K562 (cell line): Measurements from ENCODE around the gene MICU1. TPM values are rescaled to one million over a fixed set of nuclear protein-coding genes. Genes with fewer than 3 reads are reported as not detected.

ENCODE experiments used
- BCOR ChIP-seq: fragments of 450-650 bp; IDR thresholded peaks from 2 replicates; pipeline ENCODE4 v1.6.1; 2016
- C11orf30 ChIP-seq: fragments of 450-650 bp; IDR thresholded peaks from 2 replicates; pipeline ENCODE4 v1.6.1; 2016; ENCODE audit warnings: low read depth, mild to moderate bottlenecking
- GABPA ChIP-seq: fragments of 200-800 bp; sonication (Bioruptor generic); conservative IDR thresholded peaks from 2 replicates; pipeline ENCODE4 v1.6.1; 2016; ENCODE audit warnings: low read depth, missing genetic modification characterization, missing compliant biosample characterization
- ZNF695 ChIP-seq: fragments of 450-650 bp; formaldehyde crosslinking; IDR thresholded peaks from 2 replicates; pipeline ENCODE4 v1.4.0; 2020; ENCODE audit warnings: mild to moderate bottlenecking, moderate library complexity
- polyA plus RNA-seq, 8 experiments: library from polyadenylated mRNA; depleted of rRNA in 4 of 8; stranded (reverse) in 5 of 8; unstranded in 3 of 8; fragments of >200 nt; fragmentation: Nextera tagmentation in 2 of 8; fragmentation: Illumina TruSeq in 1 of 8; extraction: Ambion mirVana in 2 of 8; extraction: Trizol in 1 of 8; gene quantifications; 2 replicates each; pipeline versions ENCODE4 v1.2.1 to v1.2.3, GENCODE V29; 2011 to 2014; ENCODE audit warnings: inconsistent platforms in 1 of 8, missing spikeins in 1 of 8
- total RNA-seq, 7 experiments: library from RNA; depleted of rRNA in 6 of 7; stranded (reverse); fragments of >200 nt in 6 of 7; fragmentation: Illumina TruSeq in 2 of 7; extraction: Trizol in 2 of 7; gene quantifications; 2 replicates each; pipeline versions ENCODE4 v1.2.1 to v1.2.3, GENCODE V29; 2011 to 2021; ENCODE audit warnings: low replicate concordance in 1 of 7
- TF ChIP-seq, protein P1 (sequence below): fragments of 450-650 bp; IDR thresholded peaks from 2 replicates; pipeline ENCODE4 v1.6.1; 2016; ENCODE audit warnings: mild to moderate bottlenecking, moderate library complexity
- TF ChIP-seq, protein P2 (sequence below), 2 experiments: fragments of 450-650 bp in 1 of 2; sonication (generic) in 1 of 2; formaldehyde crosslinking in 1 of 2; IDR thresholded peaks; 2 replicates each; pipeline versions ENCODE4 v1.7.1 to v1.9.0; 2016 to 2022; ENCODE audit warnings: inconsistent platforms in 1 of 2, mild to moderate bottlenecking in 1 of 2, missing genetic modification reagents in 1 of 2

The MICU1 gene
- total and polyA plus RNA-seq, 9 of the 15 experiments (the other 6 are each of a cell fraction or from before 2014, with no cell fraction given) = 29.3 to 76.8 (median 48.4) TPM

DNA sequence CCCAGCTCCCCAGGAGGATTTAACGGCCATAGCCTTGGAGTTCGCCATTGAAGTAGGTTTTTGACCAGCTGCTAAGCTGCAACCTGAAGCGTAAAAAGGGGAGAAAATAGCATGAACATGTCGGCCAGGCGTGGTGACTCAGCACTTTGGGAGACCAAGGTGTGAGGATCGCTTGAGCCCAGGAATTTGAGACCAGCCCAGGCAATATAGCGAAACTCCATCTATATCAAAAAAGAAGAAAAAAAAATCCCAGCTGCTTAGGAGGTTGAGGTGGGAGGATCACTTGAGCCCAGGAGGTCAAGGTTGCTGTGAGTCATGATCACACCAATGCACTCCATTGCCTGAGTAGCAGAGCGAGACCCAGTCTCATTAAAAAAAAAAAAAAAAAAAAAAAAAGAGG lies 33.8 kb upstream of the MICU1 start (continued):
- TF ChIP-seq, protein P1, sequence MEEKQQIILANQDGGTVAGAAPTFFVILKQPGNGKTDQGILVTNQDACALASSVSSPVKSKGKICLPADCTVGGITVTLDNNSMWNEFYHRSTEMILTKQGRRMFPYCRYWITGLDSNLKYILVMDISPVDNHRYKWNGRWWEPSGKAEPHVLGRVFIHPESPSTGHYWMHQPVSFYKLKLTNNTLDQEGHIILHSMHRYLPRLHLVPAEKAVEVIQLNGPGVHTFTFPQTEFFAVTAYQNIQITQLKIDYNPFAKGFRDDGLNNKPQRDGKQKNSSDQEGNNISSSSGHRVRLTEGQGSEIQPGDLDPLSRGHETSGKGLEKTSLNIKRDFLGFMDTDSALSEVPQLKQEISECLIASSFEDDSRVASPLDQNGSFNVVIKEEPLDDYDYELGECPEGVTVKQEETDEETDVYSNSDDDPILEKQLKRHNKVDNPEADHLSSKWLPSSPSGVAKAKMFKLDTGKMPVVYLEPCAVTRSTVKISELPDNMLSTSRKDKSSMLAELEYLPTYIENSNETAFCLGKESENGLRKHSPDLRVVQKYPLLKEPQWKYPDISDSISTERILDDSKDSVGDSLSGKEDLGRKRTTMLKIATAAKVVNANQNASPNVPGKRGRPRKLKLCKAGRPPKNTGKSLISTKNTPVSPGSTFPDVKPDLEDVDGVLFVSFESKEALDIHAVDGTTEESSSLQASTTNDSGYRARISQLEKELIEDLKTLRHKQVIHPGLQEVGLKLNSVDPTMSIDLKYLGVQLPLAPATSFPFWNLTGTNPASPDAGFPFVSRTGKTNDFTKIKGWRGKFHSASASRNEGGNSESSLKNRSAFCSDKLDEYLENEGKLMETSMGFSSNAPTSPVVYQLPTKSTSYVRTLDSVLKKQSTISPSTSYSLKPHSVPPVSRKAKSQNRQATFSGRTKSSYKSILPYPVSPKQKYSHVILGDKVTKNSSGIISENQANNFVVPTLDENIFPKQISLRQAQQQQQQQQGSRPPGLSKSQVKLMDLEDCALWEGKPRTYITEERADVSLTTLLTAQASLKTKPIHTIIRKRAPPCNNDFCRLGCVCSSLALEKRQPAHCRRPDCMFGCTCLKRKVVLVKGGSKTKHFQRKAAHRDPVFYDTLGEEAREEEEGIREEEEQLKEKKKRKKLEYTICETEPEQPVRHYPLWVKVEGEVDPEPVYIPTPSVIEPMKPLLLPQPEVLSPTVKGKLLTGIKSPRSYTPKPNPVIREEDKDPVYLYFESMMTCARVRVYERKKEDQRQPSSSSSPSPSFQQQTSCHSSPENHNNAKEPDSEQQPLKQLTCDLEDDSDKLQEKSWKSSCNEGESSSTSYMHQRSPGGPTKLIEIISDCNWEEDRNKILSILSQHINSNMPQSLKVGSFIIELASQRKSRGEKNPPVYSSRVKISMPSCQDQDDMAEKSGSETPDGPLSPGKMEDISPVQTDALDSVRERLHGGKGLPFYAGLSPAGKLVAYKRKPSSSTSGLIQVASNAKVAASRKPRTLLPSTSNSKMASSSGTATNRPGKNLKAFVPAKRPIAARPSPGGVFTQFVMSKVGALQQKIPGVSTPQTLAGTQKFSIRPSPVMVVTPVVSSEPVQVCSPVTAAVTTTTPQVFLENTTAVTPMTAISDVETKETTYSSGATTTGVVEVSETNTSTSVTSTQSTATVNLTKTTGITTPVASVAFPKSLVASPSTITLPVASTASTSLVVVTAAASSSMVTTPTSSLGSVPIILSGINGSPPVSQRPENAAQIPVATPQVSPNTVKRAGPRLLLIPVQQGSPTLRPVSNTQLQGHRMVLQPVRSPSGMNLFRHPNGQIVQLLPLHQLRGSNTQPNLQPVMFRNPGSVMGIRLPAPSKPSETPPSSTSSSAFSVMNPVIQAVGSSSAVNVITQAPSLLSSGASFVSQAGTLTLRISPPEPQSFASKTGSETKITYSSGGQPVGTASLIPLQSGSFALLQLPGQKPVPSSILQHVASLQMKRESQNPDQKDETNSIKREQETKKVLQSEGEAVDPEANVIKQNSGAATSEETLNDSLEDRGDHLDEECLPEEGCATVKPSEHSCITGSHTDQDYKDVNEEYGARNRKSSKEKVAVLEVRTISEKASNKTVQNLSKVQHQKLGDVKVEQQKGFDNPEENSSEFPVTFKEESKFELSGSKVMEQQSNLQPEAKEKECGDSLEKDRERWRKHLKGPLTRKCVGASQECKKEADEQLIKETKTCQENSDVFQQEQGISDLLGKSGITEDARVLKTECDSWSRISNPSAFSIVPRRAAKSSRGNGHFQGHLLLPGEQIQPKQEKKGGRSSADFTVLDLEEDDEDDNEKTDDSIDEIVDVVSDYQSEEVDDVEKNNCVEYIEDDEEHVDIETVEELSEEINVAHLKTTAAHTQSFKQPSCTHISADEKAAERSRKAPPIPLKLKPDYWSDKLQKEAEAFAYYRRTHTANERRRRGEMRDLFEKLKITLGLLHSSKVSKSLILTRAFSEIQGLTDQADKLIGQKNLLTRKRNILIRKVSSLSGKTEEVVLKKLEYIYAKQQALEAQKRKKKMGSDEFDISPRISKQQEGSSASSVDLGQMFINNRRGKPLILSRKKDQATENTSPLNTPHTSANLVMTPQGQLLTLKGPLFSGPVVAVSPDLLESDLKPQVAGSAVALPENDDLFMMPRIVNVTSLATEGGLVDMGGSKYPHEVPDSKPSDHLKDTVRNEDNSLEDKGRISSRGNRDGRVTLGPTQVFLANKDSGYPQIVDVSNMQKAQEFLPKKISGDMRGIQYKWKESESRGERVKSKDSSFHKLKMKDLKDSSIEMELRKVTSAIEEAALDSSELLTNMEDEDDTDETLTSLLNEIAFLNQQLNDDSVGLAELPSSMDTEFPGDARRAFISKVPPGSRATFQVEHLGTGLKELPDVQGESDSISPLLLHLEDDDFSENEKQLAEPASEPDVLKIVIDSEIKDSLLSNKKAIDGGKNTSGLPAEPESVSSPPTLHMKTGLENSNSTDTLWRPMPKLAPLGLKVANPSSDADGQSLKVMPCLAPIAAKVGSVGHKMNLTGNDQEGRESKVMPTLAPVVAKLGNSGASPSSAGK = peak; percentile 94
- TF ChIP-seq, protein P2, sequence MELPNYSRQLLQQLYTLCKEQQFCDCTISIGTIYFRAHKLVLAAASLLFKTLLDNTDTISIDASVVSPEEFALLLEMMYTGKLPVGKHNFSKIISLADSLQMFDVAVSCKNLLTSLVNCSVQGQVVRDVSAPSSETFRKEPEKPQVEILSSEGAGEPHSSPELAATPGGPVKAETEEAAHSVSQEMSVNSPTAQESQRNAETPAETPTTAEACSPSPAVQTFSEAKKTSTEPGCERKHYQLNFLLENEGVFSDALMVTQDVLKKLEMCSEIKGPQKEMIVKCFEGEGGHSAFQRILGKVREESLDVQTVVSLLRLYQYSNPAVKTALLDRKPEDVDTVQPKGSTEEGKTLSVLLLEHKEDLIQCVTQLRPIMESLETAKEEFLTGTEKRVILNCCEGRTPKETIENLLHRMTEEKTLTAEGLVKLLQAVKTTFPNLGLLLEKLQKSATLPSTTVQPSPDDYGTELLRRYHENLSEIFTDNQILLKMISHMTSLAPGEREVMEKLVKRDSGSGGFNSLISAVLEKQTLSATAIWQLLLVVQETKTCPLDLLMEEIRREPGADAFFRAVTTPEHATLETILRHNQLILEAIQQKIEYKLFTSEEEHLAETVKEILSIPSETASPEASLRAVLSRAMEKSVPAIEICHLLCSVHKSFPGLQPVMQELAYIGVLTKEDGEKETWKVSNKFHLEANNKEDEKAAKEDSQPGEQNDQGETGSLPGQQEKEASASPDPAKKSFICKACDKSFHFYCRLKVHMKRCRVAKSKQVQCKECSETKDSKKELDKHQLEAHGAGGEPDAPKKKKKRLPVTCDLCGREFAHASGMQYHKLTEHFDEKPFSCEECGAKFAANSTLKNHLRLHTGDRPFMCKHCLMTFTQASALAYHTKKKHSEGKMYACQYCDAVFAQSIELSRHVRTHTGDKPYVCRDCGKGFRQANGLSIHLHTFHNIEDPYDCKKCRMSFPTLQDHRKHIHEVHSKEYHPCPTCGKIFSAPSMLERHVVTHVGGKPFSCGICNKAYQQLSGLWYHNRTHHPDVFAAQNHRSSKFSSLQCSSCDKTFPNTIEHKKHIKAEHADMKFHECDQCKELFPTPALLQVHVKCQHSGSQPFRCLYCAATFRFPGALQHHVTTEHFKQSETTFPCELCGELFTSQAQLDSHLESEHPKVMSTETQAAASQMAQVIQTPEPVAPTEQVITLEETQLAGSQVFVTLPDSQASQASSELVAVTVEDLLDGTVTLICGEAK (IDR thresholded peaks at IDR 0.05) = 0 out of 2 replicates have a peak, but pooled peaks have one; percentile 27
- TF ChIP-seq, protein P2 (CRISPR knock-in tag; IDR thresholded peaks at IDR 0.05) = no peak
- TF ChIP-seq BCOR = peak; percentile 28; the same call in 1 of the 2 replicates
- TF ChIP-seq GABPA (tag) = no peak
- peak; percentile 97 for TF ChIP-seq C11orf30
- no peak for TF ChIP-seq ZNF695
